ENCODE measurements around the gene KANK4.

The KANK4 gene

DNA sequence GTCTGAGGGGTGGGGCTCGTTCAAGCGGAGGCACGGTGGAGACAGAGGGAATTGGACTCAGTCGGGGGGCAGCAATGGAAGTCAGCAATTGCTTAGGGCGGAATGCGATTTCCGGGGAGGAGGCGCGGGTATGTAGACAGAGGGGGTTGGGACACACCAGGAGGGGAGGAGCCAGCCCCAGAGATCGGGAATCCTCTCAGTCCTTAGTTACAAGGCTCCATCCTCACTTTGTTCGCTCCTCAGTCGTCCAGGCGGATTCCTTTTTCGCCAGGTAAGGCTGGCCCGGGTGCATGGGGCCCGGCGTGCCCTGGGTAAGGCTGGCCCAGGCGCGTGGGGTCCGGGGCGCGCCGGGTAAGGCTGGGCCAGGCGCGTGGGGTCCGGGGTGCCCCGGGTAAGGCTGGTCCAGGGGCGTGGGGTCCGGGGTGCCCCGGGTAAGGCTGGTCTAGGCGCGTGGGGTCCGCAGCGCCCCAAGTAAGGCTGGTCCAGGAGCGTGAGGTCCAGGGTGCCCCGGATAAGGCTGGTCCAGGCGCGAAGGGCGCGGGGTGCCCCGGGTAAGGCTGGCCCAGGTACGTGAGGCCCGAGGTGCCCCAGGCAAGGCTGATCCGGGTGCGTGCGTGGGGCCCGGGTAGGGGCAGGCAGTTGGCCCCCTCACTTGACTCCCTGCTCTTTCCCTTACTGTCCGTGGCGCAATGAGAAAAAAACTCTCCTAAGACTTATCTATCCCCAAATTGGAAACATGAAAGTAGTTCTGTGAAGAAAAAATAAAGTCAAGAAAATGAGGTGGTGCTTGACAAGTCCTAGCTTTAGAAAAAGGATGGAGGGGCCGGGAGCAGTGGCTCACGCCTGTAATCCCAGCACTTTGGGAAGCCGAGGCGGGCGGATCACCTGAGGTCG lies 124.3 kb downstream of the KANK4 start, which contains the start of gene L1TD1:
TSS of gene L1TD1 (plus strand) at position 199 of the 894 bp plus-strand sequence. CDS start 11,780 bp downstream, outside the sequence.
- DNase-seq, result no peak

DNA sequence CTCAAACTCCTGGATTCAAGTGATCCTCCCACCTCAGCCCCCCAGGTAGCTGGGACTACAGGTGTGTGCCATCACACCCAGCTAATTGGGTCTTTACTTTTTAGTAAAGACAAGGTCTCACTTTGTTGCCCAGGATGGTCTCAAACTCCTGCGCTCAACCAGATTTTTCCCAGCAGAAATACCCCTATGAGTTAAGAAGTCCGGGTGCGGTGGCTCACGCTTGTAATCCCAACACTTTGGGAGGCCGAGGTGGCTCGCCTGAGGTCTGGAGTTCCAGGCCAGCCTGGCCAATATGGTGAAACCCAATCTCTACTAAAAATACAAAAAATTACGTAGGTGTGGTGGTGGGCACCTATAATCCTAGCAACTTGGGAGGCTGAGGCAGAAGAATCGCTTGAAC lies 131.1 kb downstream of the KANK4 start:
- no peak for DNase-seq

DNA sequence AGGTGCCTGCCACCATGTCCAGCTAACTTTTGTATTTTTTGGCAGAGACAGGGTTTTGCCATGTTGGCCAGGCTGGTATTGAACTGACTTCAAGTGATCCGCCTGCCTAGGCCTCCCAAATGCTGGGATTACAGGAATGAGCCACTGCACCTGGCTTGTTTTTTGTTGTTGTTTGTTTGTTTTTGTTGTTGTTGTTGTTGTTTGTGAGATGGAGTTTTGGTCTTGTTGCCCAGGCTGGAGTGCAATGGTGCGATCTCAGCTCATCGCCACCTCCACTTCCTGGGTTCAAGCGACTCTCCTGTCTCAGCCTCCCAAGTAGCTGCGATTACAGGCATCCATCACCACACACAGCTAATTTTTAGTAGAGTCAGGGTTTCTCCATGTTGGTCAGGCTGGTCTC lies 131.7 kb downstream of the KANK4 start:
- DNase-seq, result no peak
